Cardiac septum (tissue), 1 donor: ENCODE results near the gene GADD45A. TPM values are rescaled to one million over a fixed set of nuclear protein-coding genes. Genes with fewer than 3 reads are reported as not detected.
"Not testable (repeated sequence)": the region's sequence is repeated elsewhere in the genome, so short reads cannot be mapped to it uniquely, and the experiment has no call there.

Experiments
- DNase-seq: peaks from one replicate; pipeline ENCODE4 v3.0.0-alpha.2; 2020; ENCODE audit warnings: low spot score
- intact Hi-C: fragments of 100-400 bp; cut with DNase I; formaldehyde crosslinking; loops from one replicate; pipeline ENCODE4 v1.14.0; 2022
- total RNA-seq: library from RNA; stranded (reverse); fragmentation: NEBNext Ultra II Directional; extraction: Animal tissue kit (Norgen Biotek cat#: 25700); gene quantifications from one replicate; pipeline ENCODE4 v1.2.1, GENCODE V29; 2021
- donor health status: DM: no; HTN: no; CAD: no.

Gene GADD45A
- total RNA-seq, 1 donor from 2014 or later = 94.9 TPM

DNA sequence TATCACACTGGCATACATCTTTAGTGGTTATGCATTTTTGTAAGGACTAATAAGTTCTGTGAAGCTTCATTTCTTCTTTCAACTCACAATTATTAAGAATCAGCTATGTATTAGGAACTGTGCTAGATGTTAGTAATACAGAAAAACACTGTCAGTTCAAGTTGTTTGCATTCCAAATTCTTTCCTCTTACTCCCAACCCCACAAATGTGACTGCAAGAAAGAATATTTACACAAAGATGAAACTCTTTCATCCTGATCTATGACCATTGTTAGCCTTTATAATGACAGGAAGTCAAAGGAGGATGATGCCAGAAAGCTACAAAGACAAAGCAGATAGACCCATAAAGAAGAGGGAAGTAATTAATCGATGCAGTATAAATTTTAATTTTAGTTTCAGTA is 21.0 kb upstream of the GADD45A start:
- no peak for DNase-seq
- intact Hi-C loops = no loop called here

DNA sequence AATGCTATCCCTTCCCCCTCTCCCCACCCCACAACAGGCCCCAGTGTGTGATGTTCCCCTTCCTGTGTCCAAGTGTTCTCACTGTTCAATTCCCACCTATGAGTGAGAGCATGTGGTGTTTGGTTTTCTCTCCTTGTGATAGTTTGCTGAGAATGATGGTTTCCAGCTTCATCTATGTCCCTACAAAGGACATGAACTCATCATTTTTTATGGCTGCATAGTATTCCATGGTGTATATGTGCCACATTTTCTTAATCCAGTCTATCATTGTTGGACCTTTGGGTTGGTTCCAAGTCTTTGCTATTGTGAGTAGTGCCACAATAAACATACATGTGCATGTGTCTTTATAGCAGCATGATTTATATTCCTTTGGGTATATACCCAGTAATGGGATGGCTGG is 19.7 kb upstream of the GADD45A start:
- intact Hi-C loops, DNase-seq: not testable (repeated sequence)

DNA sequence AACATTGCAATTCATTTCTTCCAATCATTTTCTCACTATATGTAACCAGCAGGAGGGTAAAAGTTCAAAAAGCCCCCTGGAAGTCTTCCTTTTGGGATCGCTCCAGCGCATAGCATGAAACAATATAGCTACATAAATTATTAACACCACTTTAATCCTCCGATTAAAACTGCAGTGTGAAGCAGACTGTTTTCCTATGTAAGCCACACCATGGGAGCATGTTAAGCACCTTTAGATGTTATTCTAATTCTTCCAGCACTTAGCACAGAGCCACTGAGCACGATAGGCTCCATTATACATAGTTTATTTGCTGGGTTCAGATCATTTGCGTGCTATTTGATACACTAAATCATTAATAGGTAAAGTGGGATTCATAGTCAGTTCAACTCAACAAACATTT is 18.4 kb upstream of the GADD45A start:
- no peak for DNase-seq
- intact Hi-C loops = no loop called here

DNA sequence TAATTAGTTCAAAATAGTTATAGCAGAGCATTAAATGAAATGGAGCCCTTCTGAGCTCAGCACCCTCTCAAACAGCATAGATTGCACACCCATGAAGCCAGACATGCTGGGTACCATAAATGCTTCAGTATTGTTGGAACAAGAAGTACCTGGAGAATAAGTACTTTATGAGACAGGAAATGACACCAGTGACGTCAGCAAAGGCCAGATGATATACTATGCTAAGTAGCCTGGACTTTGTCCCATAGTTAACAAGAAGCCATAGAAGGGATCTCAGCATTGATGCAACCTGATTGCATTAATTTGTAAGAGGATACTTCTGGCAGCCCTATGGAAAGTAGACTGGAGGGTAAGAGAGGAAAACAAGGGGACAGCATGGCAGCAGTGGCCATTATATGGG is 16.3 kb upstream of the GADD45A start:
- no peak for DNase-seq

DNA sequence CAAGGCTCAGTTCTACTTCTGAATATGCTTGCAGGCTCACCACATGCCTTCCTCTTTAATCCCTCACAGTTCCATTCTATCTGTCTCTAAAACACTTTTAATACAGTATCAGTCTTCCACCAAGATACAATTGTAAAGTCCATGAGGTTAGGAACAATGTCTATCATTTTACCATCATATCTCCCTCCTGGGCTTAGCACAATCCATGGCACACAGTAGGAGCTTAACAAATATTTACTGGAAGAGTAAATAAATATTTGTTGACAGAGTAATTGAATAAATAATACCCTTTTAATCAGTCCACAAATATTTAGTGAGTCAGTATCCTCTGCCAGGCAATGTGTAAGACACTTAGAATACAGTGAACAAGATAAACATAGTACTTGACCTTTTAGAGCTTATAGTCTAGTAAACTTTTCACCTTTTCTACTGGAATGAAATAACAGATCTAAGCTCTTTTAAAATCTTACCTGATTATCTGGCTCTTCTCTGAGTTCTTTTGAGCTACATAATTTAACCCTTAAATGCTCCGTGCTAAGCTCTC is 12.7 kb upstream of the GADD45A start:
- intact Hi-C loops = no loop called here
- DNase-seq = no peak

More for the DNA sequence above, 16.3 kb upstream of the GADD45A start:
- intact Hi-C loops = no loop called here

DNA sequence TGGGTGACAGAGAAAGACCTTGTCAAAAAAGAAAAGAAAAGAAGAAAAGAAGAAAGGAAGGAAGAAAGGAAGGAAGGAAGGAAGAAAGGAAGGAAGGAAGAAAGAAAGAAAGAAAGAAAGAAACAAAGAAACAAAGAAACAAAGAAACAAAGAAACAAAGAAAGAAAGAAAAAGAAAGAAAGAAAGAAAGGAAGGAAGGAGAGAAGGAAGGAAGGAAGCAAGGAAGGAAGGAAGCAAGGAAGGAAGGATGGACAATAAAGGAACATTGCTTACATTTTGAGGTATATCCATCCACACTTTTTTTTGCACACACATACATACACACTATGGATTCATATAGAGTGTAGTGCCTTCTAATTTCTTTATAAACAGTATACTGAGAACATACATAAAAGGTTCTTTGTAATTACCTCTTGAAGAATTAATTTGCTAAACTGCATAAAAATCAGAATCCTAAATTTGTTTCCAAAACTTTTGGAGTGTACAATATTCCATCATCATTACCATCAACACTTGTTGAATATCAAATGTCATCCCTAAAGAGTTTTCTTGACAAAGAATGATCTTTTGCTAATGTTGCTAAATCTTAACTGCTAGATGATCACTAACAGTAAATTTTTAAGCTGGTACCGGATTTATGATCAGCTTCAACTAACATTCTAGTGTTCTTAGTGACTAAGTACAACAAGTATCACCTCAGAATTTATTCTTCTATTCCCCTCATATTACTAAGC is 11.4 kb upstream of the GADD45A start:
- intact Hi-C loops = no loop called here

DNA sequence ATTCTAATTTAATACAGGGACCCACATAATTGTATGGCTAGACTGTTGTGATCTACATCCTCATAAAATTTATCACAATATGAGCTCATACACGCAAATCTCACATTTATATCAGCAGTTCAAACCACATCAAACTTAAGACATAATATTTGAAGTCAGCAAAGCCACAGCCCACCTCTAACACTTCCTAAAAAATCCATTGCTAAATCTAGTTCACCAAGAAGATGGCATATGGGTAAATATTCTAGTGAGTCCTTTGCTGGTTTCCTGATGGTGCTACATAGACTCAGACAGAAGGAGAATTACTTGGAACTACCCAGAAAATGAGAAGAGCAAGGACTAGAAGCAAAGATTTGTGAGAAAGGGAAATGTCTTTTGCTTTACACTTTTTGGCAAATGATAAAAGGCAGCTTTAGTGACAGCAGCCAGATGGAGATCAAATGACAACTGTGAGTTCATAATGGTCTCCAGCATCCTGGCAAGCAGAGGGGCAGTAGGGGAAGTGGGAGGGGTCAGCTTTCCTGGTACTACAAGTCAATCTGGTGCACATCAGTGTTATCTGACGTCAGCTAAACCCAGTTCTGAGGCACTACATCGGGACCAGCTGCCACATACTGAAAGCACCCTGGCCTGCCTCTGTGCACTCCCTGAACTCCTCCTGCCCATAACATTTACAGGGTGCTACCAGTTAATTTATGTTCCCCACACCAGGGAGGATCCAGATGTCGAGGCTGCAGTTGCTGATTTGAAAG is 10.6 kb upstream of the GADD45A start:
- intact Hi-C loops = no loop called here
- no peak for DNase-seq

More for the DNA sequence above, 11.4 kb upstream of the GADD45A start:
- DNase-seq = no peak

DNA sequence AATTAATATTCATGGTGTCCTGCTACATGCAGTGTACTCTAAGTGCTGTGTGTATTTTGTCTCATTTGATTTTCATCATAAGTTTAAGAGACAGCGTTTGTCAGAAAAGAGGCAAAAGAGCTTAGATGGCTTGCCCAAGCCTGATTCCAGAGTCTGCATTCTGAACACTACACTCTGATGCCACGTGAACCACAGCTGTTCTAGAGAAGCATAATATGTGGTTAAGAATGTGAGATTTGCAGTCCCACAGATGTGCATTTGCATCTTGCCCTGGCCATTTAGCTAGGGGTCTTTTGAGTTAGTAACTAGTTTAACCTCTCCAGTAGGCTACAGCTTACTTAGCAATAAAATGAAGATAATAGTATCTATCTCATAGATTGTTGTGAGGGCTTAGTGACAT is 9.2 kb upstream of the GADD45A start:
- intact Hi-C loops = no loop called here

DNA sequence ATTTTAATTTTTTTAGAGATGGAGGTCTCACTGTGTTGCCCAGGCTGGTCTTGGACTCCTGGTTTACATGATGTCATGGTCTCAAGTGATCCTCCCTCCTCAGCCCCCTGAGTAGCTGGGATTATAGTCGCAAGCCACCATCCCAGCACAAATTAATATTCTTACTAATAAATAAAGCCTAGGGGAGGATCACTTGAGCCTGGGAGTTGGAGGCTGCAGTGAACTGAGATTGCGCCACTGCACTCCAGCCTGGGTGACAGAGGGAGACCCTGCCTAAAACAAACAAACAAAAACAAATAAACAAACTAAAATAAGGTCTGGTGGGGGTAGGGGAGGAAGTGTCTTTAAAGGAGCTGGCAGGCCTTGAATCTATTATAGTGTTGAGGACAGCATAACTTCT is 8.7 kb upstream of the GADD45A start:
- DNase-seq = no peak
- intact Hi-C loops = no loop called here

More for the DNA sequence above, 9.2 kb upstream of the GADD45A start:
- no peak for DNase-seq

DNA sequence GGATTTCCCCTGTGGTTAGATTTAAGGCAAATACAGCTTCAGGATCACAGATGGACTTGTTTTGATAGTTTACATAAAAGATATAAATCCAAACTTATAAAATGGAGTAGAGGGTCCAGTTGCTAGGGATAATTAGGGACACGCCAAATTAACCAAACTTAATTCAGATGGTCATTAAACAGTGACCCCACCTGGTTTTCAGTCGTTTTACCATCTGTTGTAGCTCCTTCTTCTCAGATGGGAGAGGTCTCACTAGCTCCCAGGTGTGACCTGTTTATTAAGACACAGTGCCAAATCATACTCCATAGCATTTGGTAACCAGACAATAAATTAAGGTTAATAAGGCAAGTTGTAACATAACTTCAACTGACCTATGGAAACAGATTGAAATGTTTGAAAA is 8.1 kb upstream of the GADD45A start:
- DNase-seq = no peak
- intact Hi-C loops = no loop called here

DNA sequence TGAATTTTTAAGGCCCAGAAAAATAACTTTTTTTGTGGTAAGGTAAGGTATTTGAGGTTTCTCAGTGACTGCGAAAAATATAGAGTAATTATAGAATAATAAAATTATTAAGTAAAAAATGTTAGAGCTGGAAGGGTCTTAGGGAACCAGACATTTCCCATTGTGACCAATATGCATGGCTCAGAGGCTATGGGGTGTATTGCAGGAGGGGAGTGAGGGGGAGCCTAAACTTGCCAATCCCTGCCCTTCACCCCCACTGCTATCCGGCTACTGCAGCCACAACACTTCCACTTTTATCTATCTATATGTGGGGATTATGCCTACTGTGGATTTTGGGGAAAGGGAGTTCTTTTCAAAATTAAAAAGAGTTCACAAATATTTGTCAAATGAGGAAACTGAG is 7.6 kb upstream of the GADD45A start:
- DNase-seq = no peak
- intact Hi-C loops = no loop called here

DNA sequence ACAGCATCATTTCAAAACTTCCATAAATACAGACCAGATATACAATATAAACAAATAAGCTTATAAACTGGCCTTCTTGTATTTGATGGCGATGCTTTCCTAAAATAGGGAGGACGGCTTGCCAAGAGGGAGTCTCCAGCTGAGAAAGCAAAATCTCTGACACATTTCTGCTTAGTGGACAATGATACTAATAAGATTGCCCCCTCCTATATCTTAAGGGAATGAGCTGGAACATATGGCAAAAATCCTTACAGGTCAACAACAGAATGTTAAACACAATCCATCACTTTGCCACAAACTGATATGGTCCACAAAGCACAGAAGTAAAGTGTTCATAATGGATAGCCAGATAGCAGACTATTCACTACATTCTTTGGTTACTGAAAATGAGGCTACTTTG is 7.1 kb upstream of the GADD45A start:
- intact Hi-C loops = no loop called here
- no peak for DNase-seq

DNA sequence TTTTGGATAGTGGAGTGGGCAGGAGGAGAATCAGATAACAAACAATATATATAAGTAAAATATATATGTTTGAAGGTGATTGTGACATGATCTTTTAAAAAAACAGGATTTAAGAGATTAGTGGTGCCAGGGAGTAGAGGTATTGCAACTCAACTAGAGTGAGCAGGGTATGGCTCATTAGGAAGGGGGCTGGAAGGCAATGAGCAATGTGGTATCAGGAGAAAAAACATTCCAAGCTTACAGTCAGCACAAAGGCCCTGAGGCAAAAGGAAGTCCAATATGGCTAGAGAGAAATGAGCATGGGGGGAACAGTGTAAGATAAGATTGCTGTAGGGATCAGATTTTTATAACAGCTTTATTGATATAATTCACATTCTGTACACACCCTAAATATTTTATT is 5.3 kb upstream of the GADD45A start:
- intact Hi-C loops = loop anchor here (5.0 to 10.0 kb wide), 3 partner anchors 32 to 145 kb away; no protein-coding TSS in a partner anchor
- DNase-seq = no peak

DNA sequence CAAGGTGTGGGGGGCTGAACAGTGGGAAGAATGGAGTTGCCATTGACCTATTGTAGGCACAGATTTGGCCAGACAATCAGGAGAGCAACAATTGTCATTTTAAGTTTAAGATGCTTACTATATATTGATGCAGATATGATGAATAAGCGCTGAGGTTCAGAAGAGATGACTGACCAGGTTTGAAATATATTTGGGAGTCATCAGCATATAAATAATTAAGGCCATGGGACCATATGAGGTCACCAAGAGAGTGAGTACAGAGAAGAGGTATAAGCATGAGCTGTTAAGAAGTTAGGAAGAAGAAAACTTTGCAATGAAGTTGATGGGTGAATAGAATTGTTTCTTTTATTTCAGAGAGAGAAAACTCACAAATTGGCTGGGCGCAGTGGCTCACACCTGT is 4.5 kb upstream of the GADD45A start:
- no peak for DNase-seq
- intact Hi-C loops = loop anchor here (5.0 to 10.0 kb wide), 3 partner anchors 33 to 146 kb away; no protein-coding TSS in a partner anchor

DNA sequence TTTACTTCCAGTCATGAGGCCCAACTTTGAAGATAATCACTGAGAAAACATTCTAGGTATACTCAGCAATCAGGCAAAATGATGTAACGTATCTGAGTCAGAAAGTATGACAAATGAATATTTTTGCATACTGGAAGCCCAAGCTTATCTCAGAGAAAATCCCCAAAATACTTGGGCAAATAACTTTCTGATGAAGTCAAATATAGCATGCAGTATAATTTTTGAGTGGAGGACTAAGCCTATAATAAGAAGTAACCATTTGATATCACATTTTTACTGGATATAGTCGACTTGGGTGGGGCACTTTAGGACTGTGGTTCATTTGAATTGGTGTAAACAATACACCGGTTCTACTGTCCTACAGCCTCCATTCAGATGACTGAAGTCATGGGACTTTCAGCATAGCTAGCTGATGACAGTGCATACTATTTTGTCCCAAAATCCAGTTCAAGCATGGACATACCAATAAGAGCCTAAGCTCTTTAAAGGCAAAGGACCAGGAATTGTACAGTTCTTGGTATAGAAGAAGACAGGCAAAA is 2.3 kb upstream of the GADD45A start:
- no peak for DNase-seq
- intact Hi-C loops = loop anchor here (5.0 to 10.0 kb wide), 3 partner anchors 35 to 148 kb away; no protein-coding TSS in a partner anchor

DNA sequence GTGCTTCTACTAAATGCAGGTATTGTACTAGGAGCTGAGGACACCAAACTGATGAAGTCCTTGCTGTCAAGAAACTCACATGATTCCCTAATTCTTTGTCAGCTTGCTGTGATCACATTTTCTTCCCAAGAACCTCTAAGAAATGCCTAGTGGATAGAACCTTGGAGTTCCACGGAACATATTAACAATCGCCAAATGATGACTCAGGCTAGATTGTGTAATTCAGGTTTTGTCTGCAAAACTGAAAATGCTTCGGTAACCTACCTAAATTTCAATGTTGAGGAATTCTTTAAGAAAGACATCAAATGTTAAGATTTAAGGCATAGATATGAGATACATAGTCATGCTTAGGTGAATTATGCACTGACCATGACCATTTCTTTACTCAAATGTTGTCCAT is 1.7 kb upstream of the GADD45A start:
- intact Hi-C loops = loop anchor here (5.0 to 10.0 kb wide), 3 partner anchors 36 to 149 kb away; no protein-coding TSS in a partner anchor
- no peak for DNase-seq

DNA sequence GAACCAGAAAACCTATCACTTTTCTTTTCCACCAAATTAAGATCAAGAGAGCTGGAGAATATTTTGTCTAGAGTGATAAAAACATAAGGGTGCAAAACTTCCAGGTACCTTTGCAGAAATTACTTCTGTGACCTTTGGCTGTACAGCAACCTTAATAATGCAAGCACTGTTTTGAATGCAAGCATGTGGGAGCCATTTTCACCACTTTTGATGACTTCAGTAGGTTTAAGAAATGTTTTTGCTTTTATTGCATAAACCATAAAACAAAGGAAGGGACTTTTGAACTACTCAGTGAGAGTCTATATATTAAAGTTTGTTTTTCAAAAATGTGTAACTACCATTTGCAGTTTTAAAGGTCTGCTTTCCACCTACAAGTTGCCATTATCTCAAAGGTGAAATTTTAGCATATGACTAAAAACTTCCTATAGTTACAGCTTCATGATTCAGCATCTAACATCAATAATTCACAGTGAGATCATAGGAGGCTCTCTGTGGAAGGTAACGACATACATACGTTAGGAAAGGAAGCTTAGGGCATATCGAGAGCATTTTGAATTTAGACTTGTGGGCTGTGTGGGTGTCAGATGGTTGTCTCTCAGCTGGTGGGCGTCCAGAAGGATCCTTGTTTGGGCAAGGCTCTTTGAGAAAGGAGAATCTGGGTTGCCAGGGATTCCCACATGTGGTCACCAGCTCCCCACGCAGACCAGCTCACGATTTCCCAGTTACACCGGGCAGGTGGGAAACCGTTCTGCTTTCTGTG is 1.1 kb upstream of the GADD45A start:
- no peak for DNase-seq
- intact Hi-C loops = loop anchor here (2.0 to 10.0 kb wide), 5 partner anchors 37 to 149 kb away; no protein-coding TSS in a partner anchor

DNA sequence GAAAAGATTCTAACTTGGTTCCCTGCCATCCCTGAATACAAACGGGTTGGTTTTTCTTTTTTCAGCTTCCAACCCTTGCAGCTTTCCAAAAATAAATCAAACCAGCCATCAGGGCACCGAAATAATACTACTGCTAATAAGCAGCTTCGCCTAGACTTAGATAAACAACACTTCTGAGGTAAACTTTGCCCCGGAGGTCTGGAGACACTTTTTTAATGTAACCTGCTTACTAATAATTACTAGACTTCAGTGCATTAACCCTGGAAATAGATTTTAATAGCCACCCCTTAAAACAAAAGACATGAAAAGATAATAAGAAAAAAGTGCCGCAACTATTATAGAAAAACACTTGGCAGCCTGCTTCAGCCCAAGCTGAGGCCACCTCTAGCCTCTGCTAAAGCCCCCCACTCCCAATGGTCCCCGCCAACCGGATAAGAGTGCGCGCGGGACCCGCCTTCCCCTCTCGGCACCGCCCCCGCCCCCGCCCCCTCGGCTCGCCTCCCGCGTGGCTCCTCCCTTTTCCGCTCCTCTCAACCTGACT is 405 bp upstream of the GADD45A start:
- no peak for DNase-seq
- intact Hi-C loops = loop anchor here (2.0 to 10.0 kb wide), 6 partner anchors 37 to 150 kb away; partner anchors contain the start of gene GNG12
